Measurements from ENCODE around the gene NRF1.

NRF1 gene

DNA sequence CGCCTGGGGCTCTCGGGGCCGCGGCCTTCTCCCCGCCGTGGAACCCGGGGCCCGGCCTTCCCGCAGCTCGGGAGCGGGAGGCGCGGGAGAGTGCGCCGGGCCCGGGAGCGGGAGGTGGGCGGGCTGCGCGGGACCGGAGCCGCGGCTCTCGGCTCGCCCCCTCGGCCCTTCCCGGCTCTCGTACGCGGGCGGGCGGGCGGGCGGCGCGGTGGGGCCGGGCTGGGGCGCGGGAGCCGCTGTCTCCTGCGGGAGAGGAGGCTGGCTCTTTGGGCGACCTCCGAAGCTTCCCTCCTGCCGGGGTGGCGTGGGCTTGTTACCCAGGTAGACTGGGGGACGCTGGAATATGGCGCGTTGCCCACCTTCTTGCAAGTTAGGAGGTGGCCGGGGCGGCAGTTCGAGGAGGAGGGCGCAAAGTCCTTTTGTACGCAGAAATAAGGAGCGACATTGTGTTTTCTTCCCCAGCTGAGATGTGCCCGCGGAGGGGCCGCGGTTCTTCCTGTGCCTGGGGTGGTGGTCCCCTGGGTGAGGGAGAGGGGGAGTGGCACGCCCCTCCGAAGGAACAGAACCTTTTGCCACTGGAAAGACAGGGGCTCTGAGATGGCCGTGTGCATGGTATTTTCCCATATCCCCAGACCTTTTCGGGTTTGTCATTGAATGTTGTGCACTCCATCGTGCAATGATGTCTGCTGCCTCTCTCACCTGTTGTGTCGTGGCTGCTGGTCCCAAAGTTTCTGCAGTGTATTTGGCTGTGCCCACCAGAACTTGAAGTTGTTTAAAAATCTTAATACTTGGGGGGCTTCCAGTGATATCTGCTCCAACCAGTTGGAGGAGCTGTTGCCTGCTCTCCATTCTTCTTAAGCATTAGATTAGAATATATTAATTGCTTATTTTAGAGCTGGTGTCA is 844 bp downstream of the NRF1 start:
- peak overlapping the region; percentile 93 for H3K4me3 ChIP-seq (ENCODE audit: low read depth, low read length)
- TF ChIP-seq MYC (IDR thresholded peaks at IDR 0.05; ENCODE audit: low read depth, low read length) = no peak
- TF ChIP-seq, protein P1, sequence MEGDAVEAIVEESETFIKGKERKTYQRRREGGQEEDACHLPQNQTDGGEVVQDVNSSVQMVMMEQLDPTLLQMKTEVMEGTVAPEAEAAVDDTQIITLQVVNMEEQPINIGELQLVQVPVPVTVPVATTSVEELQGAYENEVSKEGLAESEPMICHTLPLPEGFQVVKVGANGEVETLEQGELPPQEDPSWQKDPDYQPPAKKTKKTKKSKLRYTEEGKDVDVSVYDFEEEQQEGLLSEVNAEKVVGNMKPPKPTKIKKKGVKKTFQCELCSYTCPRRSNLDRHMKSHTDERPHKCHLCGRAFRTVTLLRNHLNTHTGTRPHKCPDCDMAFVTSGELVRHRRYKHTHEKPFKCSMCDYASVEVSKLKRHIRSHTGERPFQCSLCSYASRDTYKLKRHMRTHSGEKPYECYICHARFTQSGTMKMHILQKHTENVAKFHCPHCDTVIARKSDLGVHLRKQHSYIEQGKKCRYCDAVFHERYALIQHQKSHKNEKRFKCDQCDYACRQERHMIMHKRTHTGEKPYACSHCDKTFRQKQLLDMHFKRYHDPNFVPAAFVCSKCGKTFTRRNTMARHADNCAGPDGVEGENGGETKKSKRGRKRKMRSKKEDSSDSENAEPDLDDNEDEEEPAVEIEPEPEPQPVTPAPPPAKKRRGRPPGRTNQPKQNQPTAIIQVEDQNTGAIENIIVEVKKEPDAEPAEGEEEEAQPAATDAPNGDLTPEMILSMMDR (IDR thresholded peaks at IDR 0.05; ENCODE audit: low read depth, low read length) = peak; percentile 85
- DNase-seq (ENCODE audit: low read depth) = peak; percentile 76

DNA sequence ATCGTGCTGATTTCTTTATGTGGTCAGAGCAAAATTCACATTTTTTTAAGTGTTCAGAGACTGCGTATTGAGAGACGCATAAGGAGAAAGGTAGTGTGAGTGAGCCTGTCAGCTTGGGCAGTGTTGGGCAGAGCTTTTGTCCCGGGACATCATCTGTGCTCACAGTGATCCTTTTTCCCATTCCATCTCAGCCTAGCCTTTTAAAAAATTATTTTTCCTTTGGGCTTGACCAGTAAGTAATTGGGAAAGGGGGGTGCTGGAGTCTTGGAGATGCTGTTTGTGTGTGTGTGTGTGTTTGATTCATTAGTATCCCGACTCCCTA is 1.5 kb downstream of the NRF1 start:
- TF ChIP-seq MYC (IDR thresholded peaks at IDR 0.05; ENCODE audit: low read depth, low read length) (no peak), POLR2A (IDR thresholded peaks at IDR 0.05; ENCODE audit: extremely low read depth, insufficient read length) (no peak)
- TF ChIP-seq, protein P1 (IDR thresholded peaks at IDR 0.05; ENCODE audit: low read depth, low read length) = no peak
- TF ChIP-seq, protein P2, sequence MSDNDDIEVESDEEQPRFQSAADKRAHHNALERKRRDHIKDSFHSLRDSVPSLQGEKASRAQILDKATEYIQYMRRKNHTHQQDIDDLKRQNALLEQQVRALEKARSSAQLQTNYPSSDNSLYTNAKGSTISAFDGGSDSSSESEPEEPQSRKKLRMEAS (IDR thresholded peaks at IDR 0.05; ENCODE audit: low read depth, low read length) = no peak
- peak overlapping the region; percentile 93 for H3K4me3 ChIP-seq (ENCODE audit: low read depth, low read length)

DNA sequence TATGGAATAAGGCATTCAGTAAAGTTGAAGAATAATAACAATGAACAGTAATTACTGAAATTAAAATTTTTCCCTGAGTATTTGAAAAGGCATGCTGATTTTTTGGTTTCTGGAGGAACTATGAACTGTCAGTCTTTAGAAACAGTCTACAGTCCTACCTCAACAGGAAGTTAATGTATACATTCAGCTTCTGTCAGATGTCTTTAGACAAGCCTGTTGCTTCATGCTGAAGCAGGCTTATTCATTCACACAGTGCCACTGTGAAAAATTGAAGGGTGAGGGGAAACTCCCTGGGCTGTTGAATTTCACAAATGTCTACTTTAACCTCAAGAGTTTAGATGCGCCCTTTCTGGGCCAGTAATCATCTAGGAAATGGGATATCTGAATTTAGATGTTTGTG is 3.5 kb downstream of the NRF1 start:
- DNase-seq (ENCODE audit: low read depth) = peak; percentile 90
- peak overlapping the region; percentile 1 for H3K4me3 ChIP-seq (ENCODE audit: low read depth, low read length)

More for the DNA sequence above, 1.5 kb downstream of the NRF1 start:
- no peak for DNase-seq (ENCODE audit: low read depth)

DNA sequence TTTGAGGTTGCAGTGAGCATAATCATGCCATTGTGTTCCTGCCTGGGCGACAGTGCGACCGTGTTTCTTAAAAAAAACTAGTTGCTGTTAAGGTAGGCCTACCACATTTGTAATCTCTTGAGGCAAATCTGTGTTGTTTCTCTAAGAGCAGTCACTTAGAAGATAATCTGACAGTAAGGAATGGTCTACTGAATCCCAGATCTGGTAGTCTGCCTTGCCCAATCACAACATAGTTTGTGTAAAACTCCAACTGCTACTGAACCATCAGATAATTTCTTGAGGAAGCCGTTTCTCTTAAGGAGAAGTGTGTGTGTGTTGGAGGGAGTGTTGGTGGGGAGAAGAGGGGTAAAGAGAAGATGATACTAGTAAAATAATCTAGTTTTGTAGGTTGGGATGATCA is 5.0 kb downstream of the NRF1 start:
- H3K4me3 ChIP-seq (ENCODE audit: low read depth, low read length) = peak overlapping the region; percentile 46
- TF ChIP-seq, protein P1 (IDR thresholded peaks at IDR 0.05; ENCODE audit: low read depth, low read length) = no peak
- TF ChIP-seq MYC (IDR thresholded peaks at IDR 0.05; ENCODE audit: low read depth, low read length) (no peak), POLR2A (IDR thresholded peaks at IDR 0.05; ENCODE audit: extremely low read depth, insufficient read length) (no peak)
- TF ChIP-seq, protein P2 (IDR thresholded peaks at IDR 0.05; ENCODE audit: low read depth, low read length) = no peak
- DNase-seq (ENCODE audit: low read depth) = peak; percentile 64

More for the DNA sequence above, 3.5 kb downstream of the NRF1 start:
- TF ChIP-seq, protein P2 (IDR thresholded peaks at IDR 0.05; ENCODE audit: low read depth, low read length) = 0 out of 2 replicates have a peak, but pooled peaks have one; percentile 51
- no peak for TF ChIP-seq POLR2A (IDR thresholded peaks at IDR 0.05; ENCODE audit: extremely low read depth, insufficient read length)
- 0 out of 2 replicates have a peak, but pooled peaks have one; percentile 5 for TF ChIP-seq MYC (IDR thresholded peaks at IDR 0.05; ENCODE audit: low read depth, low read length)

DNA sequence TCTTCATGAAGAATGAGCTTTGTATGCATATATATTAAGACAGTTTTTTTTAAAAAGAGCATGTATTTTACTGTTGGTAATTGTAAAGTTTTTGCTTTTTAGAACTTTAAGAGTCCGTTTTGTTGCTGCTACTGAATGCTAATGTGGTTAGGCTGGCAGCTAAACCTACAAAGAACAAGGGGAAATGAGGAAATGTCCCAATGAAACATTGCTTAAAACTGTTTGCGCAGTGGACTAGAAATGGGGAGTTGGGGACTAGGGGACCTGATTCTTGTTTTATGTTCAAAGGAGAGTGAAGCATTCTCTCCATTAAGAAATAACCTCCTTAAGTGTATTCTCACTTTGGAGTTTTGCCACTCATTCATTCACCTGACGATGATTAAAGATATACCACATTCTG is 5.7 kb downstream of the NRF1 start:
- TF ChIP-seq, protein P2 (IDR thresholded peaks at IDR 0.05; ENCODE audit: low read depth, low read length) = no peak
- TF ChIP-seq POLR2A (IDR thresholded peaks at IDR 0.05; ENCODE audit: extremely low read depth, insufficient read length) = no peak
- no peak for TF ChIP-seq MYC (IDR thresholded peaks at IDR 0.05; ENCODE audit: low read depth, low read length)
- TF ChIP-seq, protein P1 (IDR thresholded peaks at IDR 0.05; ENCODE audit: low read depth, low read length) = no peak
- H3K4me3 ChIP-seq (ENCODE audit: low read depth, low read length) = peak overlapping the region; percentile 46
- peak; percentile 77 for DNase-seq (ENCODE audit: low read depth)

DNA sequence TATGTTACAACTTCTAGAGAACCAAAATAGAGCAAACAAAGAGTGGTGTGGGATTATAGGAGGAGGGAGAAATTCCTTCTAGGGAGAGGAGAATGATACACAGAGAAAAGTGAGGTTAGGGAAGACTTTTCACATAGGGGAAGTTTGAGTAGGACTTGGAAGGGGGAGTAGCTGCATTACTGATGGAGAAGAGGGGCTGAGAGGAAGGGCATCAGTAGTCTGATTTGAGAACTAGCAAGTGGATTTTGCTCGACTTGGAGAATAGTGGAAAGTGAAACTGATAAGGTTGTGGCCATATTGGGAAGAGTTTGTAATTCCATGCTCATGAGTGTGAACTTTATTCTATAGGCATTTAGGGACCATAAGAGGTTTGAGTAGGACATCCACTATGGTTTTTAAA is 6.1 kb downstream of the NRF1 start:
- DNase-seq (ENCODE audit: low read depth) = peak; percentile 63
- H3K4me3 ChIP-seq (ENCODE audit: low read depth, low read length) = peak overlapping the region; percentile 46
- TF ChIP-seq, protein P1 (IDR thresholded peaks at IDR 0.05; ENCODE audit: low read depth, low read length) = no peak
- TF ChIP-seq POLR2A (IDR thresholded peaks at IDR 0.05; ENCODE audit: extremely low read depth, insufficient read length) = no peak
- no peak for TF ChIP-seq MYC (IDR thresholded peaks at IDR 0.05; ENCODE audit: low read depth, low read length)
- TF ChIP-seq, protein P2 (IDR thresholded peaks at IDR 0.05; ENCODE audit: low read depth, low read length) = no peak
